GM18951 (cell line): ENCODE results near the gene FBXO28.

Experiments
- POLR2A ChIP-seq: IDR thresholded peaks from 4 replicates; pipeline ENCODE4 v1.6.1; 2011; ENCODE audit warnings: mild to moderate bottlenecking; ENCODE audit not compliant: insufficient read length, insufficient read depth; ENCODE audit errors: extremely low read depth
- in situ Hi-C: fragments of 300-500 bp; cut with MboI; formaldehyde crosslinking; loops from one replicate; pipeline ENCODE4 v1.12.0; 2022; ENCODE audit warnings: low sequenced_read_pairs, mixed read lengths, inconsistent platforms; ENCODE audit not compliant: unreplicated experiment

Gene FBXO28

DNA sequence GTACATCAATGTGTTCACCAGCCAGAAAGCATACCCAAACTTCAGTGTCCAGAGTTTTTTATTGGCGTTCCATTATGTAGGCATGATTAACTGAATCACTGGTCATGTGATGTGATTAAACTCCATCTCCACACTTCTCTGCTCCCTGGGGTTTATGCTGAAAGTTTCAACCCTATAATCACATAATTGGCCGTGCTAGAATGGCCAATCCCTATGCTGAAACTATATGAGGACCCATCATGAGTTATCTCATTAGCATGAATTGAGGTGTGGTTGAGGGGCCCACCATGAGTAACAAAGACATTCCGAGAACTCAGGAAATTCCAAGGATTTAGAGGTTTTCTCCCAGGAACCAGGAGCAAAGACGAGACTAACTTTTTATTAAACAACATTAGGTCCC lies 31.8 kb upstream of the FBXO28 start:
- no peak for TF ChIP-seq POLR2A
- in situ Hi-C loops, result no loop called here

DNA sequence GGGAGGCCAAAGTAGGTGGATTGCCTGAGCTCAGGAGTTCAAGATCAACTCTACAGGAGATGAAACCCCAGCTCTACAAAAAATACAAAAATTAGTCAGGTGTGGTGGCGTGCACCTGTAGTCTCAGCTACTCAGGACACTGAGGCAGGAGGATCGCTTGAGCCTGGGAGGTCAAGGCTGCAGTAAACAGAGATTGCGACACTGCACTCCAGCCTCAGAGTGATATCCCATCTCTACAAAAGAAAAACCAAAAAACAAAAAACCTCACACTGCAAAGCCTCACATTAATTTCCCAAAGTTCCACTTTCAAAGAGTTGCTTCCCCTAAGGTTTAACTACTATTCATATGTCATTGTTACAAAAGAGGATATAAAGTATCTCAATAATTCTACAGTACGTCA lies 29.0 kb upstream of the FBXO28 start:
- TF ChIP-seq POLR2A, result no peak
- in situ Hi-C loops, result no loop called here

DNA sequence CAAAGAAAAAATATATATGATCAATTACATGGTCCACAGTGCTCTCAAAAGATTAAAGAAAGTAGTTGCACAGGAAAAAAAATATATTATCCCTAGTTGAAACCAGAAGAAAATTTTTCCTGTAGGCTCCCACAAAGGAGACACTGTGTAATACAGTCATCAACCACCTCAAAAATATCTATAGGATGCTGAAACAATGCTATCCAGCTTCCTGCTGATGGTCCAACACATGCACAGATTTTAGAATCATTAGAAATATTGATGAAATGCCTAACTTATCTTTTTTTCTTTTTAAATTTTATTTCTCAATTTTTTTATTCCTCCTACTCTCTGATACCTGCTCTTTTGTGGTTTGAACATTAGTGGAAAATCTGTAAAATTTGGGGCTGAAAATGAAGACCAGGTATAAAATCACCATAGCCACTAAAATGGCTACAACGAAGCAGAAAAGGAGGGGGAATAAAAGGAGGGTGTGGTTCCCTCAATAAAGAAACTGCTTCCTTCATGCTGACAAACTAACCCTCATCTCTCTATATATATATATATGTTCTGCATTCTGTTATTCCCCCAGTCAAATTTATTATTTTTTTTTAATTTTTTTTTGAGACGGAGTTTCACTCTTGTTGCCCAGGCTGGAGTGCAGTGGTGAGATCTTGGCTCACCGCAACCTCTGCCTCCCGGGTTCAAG lies 28.3 kb upstream of the FBXO28 start:
- in situ Hi-C loops, result no loop called here
- no peak for TF ChIP-seq POLR2A

DNA sequence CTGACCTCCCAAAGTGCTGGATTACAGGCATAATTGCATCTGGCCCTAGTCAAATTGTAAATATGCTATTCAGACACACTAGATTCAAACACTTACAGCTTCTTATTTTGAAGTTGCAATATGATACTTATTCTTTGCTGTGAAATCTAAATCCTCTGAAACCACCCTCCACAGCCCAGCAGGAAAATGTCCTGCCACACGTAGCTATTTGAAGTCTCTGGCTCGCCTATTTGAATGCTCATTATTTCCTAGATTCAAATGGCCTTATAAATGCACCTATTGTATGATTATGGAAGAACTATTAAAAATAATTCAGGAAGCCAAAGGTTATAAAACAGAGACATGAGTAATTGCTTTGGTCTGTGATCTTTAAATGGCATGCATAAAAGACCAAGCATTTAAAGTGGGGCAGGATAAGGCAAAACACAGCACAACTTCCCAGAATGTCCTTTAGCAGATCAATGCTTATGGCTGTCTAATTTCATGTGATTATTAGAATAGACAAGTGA lies 26.6 kb upstream of the FBXO28 start:
- TF ChIP-seq POLR2A, result no peak
- in situ Hi-C loops, result no loop called here

DNA sequence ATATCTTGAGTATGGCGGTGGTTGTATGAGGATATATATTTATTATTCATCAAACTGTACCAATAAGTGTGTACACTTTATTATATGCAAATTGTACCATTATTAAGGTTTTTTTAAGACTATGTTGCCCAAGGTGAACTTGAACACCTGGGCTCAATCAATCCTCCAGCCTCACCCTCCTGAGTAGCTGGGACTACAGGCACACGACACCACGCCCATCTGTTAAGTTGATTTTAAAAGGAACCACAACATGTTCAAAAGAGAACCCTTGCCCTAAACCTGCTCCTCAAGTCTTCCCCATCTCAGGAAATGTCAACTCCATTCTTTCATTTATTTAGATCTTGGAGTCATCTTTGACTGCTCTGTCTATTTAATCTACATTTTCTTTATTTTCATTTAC lies 24.3 kb upstream of the FBXO28 start:
- no peak for TF ChIP-seq POLR2A
- in situ Hi-C loops, result no loop called here

DNA sequence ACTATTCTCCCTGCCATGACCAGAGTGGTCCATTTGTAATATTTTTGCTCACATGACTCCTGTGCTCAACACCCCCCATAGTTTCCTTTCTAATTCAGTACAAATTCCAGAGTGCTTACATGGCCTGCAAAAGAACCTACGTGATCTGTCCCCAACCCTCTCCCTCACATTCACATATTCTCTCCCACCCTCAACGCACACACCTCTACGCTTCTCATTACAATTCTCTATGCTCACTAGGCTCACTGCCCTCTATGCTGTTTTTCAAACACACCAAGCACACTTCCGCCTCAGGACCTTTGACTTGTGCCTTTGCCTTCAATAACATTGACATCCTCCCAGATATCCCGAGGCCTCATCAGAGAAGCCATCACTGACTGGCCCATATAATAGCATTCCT lies 23.8 kb upstream of the FBXO28 start:
- no peak for TF ChIP-seq POLR2A
- in situ Hi-C loops, result no loop called here

DNA sequence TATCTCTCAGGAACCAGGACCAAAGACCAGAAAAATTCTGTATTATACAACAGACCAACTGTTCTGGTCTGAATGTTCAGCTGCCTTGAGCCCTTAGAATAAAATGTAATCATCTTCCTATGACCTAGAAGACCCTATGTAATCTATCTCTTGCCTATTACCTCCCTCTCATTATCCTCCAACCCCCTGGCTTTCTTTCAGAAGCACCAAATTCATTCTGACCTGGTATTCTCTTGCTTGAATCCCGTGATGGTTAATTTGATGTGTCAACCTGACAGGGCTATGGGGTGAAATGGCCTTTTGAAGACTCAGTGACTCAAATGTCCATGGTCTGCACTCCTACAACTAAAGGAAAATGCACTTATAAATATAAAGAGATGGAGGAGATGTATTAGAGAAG lies 21.8 kb upstream of the FBXO28 start:
- no peak for TF ChIP-seq POLR2A
- in situ Hi-C loops, result no loop called here

DNA sequence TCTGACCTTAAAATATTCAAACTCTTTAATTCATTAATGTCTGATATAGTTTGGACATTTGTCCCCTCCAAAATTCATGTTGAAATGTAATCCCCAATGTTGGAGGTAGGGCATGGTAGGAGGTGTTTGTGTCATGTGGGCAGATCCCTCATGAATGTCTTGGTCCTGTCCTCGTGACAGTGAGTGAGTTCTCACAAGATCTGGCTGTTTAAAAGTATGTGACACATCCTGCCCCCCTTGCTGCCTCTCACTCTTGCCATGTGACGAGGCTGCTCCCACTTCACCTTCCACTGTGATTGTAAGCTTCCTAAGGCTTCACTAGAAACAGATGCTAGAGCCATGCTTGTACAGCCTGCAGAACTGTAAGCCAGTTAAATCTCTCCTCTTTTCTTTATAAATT lies 21.3 kb upstream of the FBXO28 start:
- no peak for TF ChIP-seq POLR2A
- in situ Hi-C loops, result no loop called here

DNA sequence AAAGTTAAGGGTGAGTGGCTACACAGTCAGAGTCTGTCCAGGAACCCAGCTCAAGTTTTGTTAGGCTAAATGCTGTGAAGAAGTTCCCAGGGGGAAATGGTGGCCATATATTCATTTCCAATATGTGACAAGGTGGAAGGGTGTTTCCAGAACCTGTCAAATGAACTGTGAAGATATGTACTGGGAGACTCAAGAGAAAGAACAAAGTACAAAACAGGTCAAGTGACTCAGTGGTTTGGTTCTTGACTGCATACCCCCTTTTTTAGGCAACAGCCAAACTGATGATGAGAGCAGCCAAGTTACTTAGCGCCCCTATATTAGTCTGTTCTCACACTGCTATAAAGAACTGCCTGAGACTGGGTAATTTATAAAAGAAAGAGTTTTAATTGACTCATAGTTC lies 18.6 kb upstream of the FBXO28 start:
- TF ChIP-seq POLR2A, result no peak

DNA sequence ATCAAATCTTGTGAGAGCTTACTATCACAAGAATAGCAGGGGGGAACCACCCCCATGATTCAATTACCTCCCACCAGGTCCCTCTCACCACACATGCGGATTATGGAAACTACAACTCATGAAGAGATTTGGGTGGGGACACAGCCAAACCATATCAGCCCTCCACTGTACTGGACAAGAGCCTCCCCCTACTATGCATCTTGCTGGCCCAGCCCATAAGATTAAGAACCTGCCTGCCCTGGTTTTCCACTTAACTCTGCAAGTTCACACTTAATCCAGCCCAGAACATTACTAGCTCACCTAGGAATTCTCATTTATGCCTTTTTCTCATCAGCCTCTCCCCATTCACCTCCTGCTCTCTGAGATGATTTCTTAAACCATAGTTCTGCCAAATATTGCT lies 18.0 kb upstream of the FBXO28 start:
- in situ Hi-C loops, result no loop called here
- TF ChIP-seq POLR2A, result no peak

More for the DNA sequence above, 18.6 kb upstream of the FBXO28 start:
- in situ Hi-C loops, result no loop called here

DNA sequence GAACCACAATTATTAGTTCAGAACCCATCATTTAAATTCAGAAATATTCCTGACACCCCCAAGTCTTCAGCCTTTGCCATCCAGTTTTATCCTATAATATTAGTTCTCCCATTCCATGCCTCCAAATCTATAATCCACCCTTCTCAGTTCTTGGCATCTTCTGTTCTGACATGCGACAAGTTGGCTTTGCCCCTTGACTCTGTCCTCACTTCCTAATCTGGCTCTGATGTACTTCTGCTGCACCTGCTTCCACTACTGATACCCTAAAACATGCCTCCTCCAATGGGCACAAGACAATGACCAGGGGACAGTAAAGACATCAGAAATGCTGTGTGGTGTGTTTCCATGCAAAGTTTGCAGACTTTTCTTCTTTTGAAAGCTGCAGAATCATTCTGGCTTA lies 17.1 kb upstream of the FBXO28 start:
- TF ChIP-seq POLR2A, result no peak
- in situ Hi-C loops, result no loop called here

DNA sequence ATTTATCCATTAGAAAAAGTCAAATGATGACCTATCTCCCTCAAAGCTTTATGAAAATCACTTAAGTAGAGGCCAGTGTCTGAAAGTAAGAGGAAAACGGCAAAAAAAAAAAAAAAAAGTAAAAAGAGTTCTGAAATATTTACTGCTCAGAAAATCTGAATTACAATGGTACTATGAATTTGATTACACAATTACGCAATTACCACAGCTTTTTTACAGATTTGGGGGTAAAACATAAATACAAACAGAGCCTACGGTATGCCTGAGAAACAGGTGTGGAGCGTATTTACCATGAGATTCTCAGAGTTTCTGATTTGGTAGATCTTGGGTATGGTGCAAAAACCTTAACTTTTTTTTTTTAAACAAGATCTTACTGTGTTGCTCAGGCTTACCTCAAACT lies 15.9 kb upstream of the FBXO28 start:
- in situ Hi-C loops, result no loop called here
- TF ChIP-seq POLR2A, result no peak

DNA sequence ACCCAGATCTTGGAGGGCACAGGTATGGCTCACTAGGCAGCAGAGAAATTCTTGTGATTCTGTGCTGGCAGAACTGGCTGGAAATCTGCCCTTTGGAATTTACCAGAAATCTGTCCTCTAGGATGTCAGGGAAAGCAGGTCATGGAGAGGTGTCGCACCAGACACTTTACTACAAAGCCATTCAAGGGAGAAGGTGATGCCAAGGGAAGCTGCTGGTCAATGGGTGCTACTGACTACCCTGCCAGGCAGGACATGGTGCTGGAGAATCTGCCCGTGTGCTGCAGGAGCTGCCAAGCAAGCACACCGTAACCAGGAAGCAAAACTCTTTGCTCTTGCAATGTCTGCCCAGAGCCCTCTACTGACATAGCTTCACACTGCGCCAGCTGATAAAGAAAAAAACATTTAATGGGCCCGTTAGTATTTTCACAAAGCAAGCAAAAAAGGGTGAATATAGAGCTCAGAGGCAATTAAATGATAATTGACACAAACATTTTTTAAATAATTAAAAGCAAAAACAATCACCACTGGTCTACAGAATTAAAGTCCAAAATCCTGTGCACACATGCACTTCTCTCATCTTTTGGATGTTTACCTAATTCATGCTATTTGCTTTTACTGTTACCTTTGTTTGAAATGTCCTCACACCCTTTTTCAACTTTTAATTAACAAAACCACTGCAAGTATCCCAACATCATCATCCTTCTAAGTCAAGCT lies 7.2 kb upstream of the FBXO28 start:
- no peak for TF ChIP-seq POLR2A
- in situ Hi-C loops, result no loop called here

DNA sequence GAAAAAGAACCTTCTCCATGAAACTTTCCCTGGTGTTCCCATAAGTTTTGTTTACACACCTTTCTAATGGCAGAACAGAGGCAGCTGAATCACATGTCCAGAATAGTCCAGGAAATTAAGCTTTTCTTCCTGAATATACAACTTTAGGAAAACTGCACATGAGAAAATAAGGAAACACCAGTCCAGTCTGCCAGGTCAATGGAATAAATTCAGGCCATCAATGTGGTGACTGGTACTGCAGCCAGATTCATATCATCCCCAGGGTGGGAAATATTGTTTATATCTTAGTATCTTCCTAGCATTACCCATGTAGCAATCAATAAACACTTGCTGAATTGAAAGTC lies 6.7 kb upstream of the FBXO28 start:
- in situ Hi-C loops, result no loop called here
- TF ChIP-seq POLR2A, result no peak
